ENCODE results near the gene CALR3.

Gene CALR3

GRCh38 chr19:16522559-16523377, 26.8 kb upstream of the CALR3 start:
- Histone ChIP-seq H3K4me1 (ENCODE audit: control extremely low read depth in 1 of 4, control insufficient read depth in 4 of 4, insufficient read depth in 4 of 4, low read length in 3 of 4) (no peaks in the 10 kb centered on the region), H3K36me3 (ENCODE audit: control insufficient read depth in 4 of 4, insufficient read depth in 4 of 4, low read length in 3 of 4) (peaks cover 6 to 95% (median 73%) of the 10 kb centered on the region in 4 experiments), H3K27ac (ENCODE audit: insufficient read depth in 1 of 2, low read depth in 1 of 2, low read length in 2 of 2, poor library complexity in 1 of 2, severe bottlenecking in 2 of 2) (no peak overlapping the region), H3K27me3 (replicated peaks in 2 of 5; ENCODE audit: control insufficient read depth in 4 of 5, insufficient read depth in 5 of 5, low read length in 4 of 5) (no peaks in the 10 kb centered on the region), H3K9me3 (ENCODE audit: control extremely low read depth in 1 of 5, control insufficient read depth in 4 of 5, insufficient read depth in 2 of 5, low read depth in 1 of 5, low read length in 4 of 5) (no peaks in the 10 kb centered on the region), H3K4me3 (ENCODE audit: control insufficient read depth in 1 of 7, extremely low read depth in 1 of 7, insufficient read depth in 4 of 7, low read depth in 2 of 7, low read length in 6 of 7) (no peak overlapping the region)
- ChIA-PET POLR2A (no interaction called here), CTCF (no interaction called here)
- 97% methylated on average over 23 of the region's 25 CpGs for WGBS (ENCODE audit: insufficient coverage)
- no peak for DNase-seq

- Histone ChIP-seq H3K27me3 (replicated peaks in 2 of 5; ENCODE audit: control insufficient read depth in 4 of 5, insufficient read depth in 5 of 5, low read length in 4 of 5) (no peaks in the 10 kb centered on the region), H3K36me3 (ENCODE audit: control insufficient read depth in 4 of 4, insufficient read depth in 4 of 4, low read length in 3 of 4) (peaks cover 5 to 95% (median 72%) of the 10 kb centered on the region in 4 experiments), H3K4me1 (ENCODE audit: control extremely low read depth in 1 of 4, control insufficient read depth in 4 of 4, insufficient read depth in 4 of 4, low read length in 3 of 4) (no peaks in the 10 kb centered on the region), H3K9me3 (ENCODE audit: control extremely low read depth in 1 of 5, control insufficient read depth in 4 of 5, insufficient read depth in 2 of 5, low read depth in 1 of 5, low read length in 4 of 5) (no peaks in the 10 kb centered on the region), H3K4me3 (ENCODE audit: control insufficient read depth in 1 of 7, extremely low read depth in 1 of 7, insufficient read depth in 4 of 7, low read depth in 2 of 7, low read length in 6 of 7) (no peak overlapping the region), H3K27ac (ENCODE audit: insufficient read depth in 1 of 2, low read depth in 1 of 2, low read length in 2 of 2, poor library complexity in 1 of 2, severe bottlenecking in 2 of 2) (no peak overlapping the region)
- ChIA-PET CTCF (interaction anchor here (1.1 kb wide), 1 partner anchor 12 kb away, joined by 3 read pairs; no protein-coding TSS in a partner anchor), POLR2A (no interaction called here)
- no peak for DNase-seq
- WGBS (ENCODE audit: insufficient coverage) = 93% methylated on average over 7 of the region's 10 CpGs
Observed at GRCh38 chr19:16521715-16522289, 25.8 kb upstream of the CALR3 start.

- 96% methylated on average over 14 of the region's 18 CpGs for WGBS (ENCODE audit: insufficient coverage)
- ChIA-PET POLR2A (no interaction called here), CTCF (interaction anchor here (1.1 kb wide), 1 partner anchor 11 kb away, joined by 3 read pairs; no protein-coding TSS in a partner anchor)
- H3K4me1 ChIP-seq (ENCODE audit: control extremely low read depth in 1 of 4, control insufficient read depth in 4 of 4, insufficient read depth in 4 of 4, low read length in 3 of 4) = no peaks in the 10 kb centered on the region
- no peaks in the 10 kb centered on the region for H3K9me3 ChIP-seq (ENCODE audit: control extremely low read depth in 1 of 5, control insufficient read depth in 4 of 5, insufficient read depth in 2 of 5, low read depth in 1 of 5, low read length in 4 of 5)
- DNase-seq = no peak
- no peak overlapping the region for H3K4me3 ChIP-seq (ENCODE audit: control insufficient read depth in 1 of 7, extremely low read depth in 1 of 7, insufficient read depth in 4 of 7, low read depth in 2 of 7, low read length in 6 of 7)
- H3K36me3 ChIP-seq (ENCODE audit: control insufficient read depth in 4 of 4, insufficient read depth in 4 of 4, low read length in 3 of 4) = peaks cover 5 to 92% (median 71%) of the 10 kb centered on the region in 4 experiments
- no peaks in the 10 kb centered on the region for H3K27me3 ChIP-seq (replicated peaks in 2 of 5; ENCODE audit: control insufficient read depth in 4 of 5, insufficient read depth in 5 of 5, low read length in 4 of 5)
- no peak overlapping the region for H3K27ac ChIP-seq (ENCODE audit: insufficient read depth in 1 of 2, low read depth in 1 of 2, low read length in 2 of 2, poor library complexity in 1 of 2, severe bottlenecking in 2 of 2)
Observed at GRCh38 chr19:16520986-16521624, 25.1 kb upstream of the CALR3 start.

GRCh38 chr19:16520074-16520973, 24.4 kb upstream of the CALR3 start:
- Histone ChIP-seq H3K9me3 (ENCODE audit: control extremely low read depth in 1 of 5, control insufficient read depth in 4 of 5, insufficient read depth in 2 of 5, low read depth in 1 of 5, low read length in 4 of 5) (no peaks in the 10 kb centered on the region), H3K36me3 (ENCODE audit: control insufficient read depth in 4 of 4, insufficient read depth in 4 of 4, low read length in 3 of 4) (peaks cover 3 to 85% (median 69%) of the 10 kb centered on the region in 4 experiments), H3K4me1 (ENCODE audit: control extremely low read depth in 1 of 4, control insufficient read depth in 4 of 4, insufficient read depth in 4 of 4, low read length in 3 of 4) (no peaks in the 10 kb centered on the region), H3K4me3 (ENCODE audit: control insufficient read depth in 1 of 7, extremely low read depth in 1 of 7, insufficient read depth in 4 of 7, low read depth in 2 of 7, low read length in 6 of 7) (no peak overlapping the region), H3K27me3 (replicated peaks in 2 of 5; ENCODE audit: control insufficient read depth in 4 of 5, insufficient read depth in 5 of 5, low read length in 4 of 5) (no peaks in the 10 kb centered on the region), H3K27ac (ENCODE audit: insufficient read depth in 1 of 2, low read depth in 1 of 2, low read length in 2 of 2, poor library complexity in 1 of 2, severe bottlenecking in 2 of 2) (no peak overlapping the region)
- 95% methylated on average over 39 of the region's 45 CpGs for WGBS (ENCODE audit: insufficient coverage)
- CTCF ChIA-PET = no interaction called here
- POLR2A ChIA-PET = no interaction called here
- DNase-seq = no peak

- CTCF ChIA-PET = interaction anchor here (1.5 kb wide), 1 partner anchor 8 kb away, joined by 6 read pairs; no protein-coding TSS in a partner anchor
- no peaks in the 10 kb centered on the region for H3K4me1 ChIP-seq (ENCODE audit: control extremely low read depth in 1 of 4, control insufficient read depth in 4 of 4, insufficient read depth in 4 of 4, low read length in 3 of 4)
- no peak overlapping the region for H3K27ac ChIP-seq (ENCODE audit: insufficient read depth in 1 of 2, low read depth in 1 of 2, low read length in 2 of 2, poor library complexity in 1 of 2, severe bottlenecking in 2 of 2)
- H3K36me3 ChIP-seq (ENCODE audit: control insufficient read depth in 4 of 4, insufficient read depth in 4 of 4, low read length in 3 of 4) = peaks cover 3 to 82% (median 68%) of the 10 kb centered on the region in 4 experiments
- POLR2A ChIA-PET = no interaction called here
- no peak overlapping the region for H3K4me3 ChIP-seq (ENCODE audit: control insufficient read depth in 1 of 7, extremely low read depth in 1 of 7, insufficient read depth in 4 of 7, low read depth in 2 of 7, low read length in 6 of 7)
- no peaks in the 10 kb centered on the region for H3K27me3 ChIP-seq (replicated peaks in 2 of 5; ENCODE audit: control insufficient read depth in 4 of 5, insufficient read depth in 5 of 5, low read length in 4 of 5)
- no peaks in the 10 kb centered on the region for H3K9me3 ChIP-seq (ENCODE audit: control extremely low read depth in 1 of 5, control insufficient read depth in 4 of 5, insufficient read depth in 2 of 5, low read depth in 1 of 5, low read length in 4 of 5)
- whole genome bisulfite sequencing (ENCODE audit: insufficient coverage) = 94% methylated on average over 18 of the region's 24 CpGs
- DNase-seq = no peak
Observed at GRCh38 chr19:16519230-16519687, 23.3 kb upstream of the CALR3 start.

GRCh38 chr19:16518483-16519229, 22.7 kb upstream of the CALR3 start:
- CTCF ChIA-PET = interaction anchor here (1.5 kb wide), 1 partner anchor 9 kb away, joined by 6 read pairs; no protein-coding TSS in a partner anchor
- Histone ChIP-seq H3K4me3 (ENCODE audit: control insufficient read depth in 1 of 7, extremely low read depth in 1 of 7, insufficient read depth in 4 of 7, low read depth in 2 of 7, low read length in 6 of 7) (no peak overlapping the region), H3K27me3 (replicated peaks in 2 of 5; ENCODE audit: control insufficient read depth in 4 of 5, insufficient read depth in 5 of 5, low read length in 4 of 5) (no peaks in the 10 kb centered on the region), H3K36me3 (ENCODE audit: control insufficient read depth in 4 of 4, insufficient read depth in 4 of 4, low read length in 3 of 4) (peaks cover 3 to 77% (median 66%) of the 10 kb centered on the region in 4 experiments), H3K27ac (ENCODE audit: insufficient read depth in 1 of 2, low read depth in 1 of 2, low read length in 2 of 2, poor library complexity in 1 of 2, severe bottlenecking in 2 of 2) (no peak overlapping the region), H3K9me3 (ENCODE audit: control extremely low read depth in 1 of 5, control insufficient read depth in 4 of 5, insufficient read depth in 2 of 5, low read depth in 1 of 5, low read length in 4 of 5) (no peaks in the 10 kb centered on the region), H3K4me1 (ENCODE audit: control extremely low read depth in 1 of 4, control insufficient read depth in 4 of 4, insufficient read depth in 4 of 4, low read length in 3 of 4) (no peaks in the 10 kb centered on the region)
- POLR2A ChIA-PET = no interaction called here
- 96% methylated on average over 31 of the region's 33 CpGs for WGBS (ENCODE audit: insufficient coverage)
- DNase-seq = no peak
